DMS79 (cell line): ENCODE data around the gene MKRN2OS.
A peak's percentile ranks its signal among the peaks of the same experiment; 100 is the strongest.

Experiments
- DNase-seq: peaks from one replicate; lab custom pipeline; 2025; lab: John Stamatoyannopoulos, UW

Gene MKRN2OS, protein sequence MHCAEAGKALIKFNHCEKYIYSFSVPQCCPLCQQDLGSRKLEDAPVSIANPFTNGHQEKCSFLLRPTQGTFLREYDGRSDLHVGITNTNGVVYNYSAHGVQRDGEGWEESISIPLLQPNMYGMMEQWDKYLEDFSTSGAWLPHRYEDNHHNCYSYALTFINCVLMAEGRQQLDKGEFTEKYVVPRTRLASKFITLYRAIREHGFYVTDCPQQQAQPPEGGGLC

DNA sequence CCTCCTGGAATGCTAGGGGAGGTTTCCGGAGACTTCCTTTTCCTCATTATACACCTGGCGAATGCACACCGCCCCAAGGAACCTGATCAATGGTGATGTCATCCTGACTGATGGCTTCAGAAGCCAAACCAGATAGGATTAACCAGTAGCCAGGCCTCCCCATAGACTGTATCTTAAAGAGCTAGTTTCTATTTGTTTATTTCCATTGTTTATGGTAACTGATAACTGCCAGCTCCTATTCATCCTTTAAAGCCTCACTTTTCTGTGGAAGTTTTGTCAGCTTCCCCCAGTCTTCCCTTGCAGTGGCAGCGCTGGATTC lies at the start of gene MKRN2OS:
MKRN2OS (minus strand) TSS at position 27 of the 319 bp plus-strand sequence. CDS start 35 bp downstream, outside the sequence.
- no peak for DNase-seq

DNA sequence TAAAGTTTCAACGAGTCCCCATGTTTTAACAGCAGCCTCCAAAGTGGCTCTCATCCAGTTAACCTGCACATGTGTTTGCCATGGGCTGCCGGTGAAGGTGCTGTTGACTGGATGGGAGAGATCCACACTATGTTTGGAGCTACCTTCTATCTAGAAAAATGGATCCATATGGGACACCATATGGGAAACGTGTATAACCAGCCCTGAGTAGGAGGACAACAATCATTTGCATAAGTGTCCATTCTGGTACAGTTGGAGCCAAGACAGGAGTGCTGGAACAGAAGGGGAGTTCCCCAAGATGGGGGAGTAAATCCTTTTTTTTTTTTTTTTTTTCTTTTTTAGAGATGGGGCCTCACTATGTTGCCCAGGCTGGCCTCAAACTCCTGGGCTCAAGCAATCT lies 48.2 kb upstream of the MKRN2OS start:
- no peak for DNase-seq

- no peak for DNase-seq
These were observed 46.9 kb upstream of the MKRN2OS start for GRCh38 chr3:12591997-12592715.

DNA sequence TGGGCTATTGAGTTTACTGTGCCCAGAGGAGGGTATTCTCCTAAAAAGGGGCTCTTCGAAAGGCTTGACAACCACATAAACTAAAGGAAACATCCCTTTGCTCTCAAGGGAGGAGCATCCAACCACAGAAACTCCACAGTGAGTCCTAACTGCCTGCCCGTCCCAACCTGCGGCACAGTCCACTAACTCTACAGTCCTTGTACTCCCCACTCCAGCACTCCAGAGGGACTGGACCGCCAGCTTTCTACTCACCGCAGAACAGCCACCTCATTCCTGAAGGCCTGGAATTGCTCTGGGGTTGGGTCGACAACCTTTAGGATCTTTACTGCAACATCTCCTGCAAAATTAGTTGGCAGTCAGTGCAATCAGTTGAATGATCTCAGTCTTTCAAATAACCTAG lies 46.2 kb upstream of the MKRN2OS start:
- DNase-seq, result no peak

- DNase-seq, result no peak
These were observed 44.8 kb upstream of the MKRN2OS start for GRCh38 chr3:12590096-12590495.

GRCh38 chr3:12588039-12589009 lies 43.0 kb upstream of the MKRN2OS start:
- peak; percentile 40 for DNase-seq

- no peak for DNase-seq
These were observed 41.1 kb upstream of the MKRN2OS start for GRCh38 chr3:12586403-12586802.

- no peak for DNase-seq
These were observed 40.7 kb upstream of the MKRN2OS start for GRCh38 chr3:12585970-12586369.

DNA sequence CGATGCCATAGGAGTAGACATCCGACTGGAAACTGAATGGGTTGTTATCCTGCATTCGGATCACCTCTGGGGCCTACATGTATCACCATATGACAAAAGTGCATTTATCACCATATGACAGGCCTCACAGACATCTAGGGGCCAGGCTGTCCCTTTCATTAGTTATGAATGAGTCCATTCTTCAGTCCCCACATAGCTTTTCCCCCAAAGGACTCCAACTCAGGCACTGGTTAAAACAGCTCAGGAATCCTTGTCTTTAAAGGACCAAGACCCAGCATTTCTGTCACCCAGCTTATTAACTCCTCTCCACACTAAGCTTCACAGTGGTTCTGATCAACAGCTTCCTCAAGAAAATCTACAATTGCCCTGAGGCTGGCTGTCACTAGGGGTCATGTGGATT lies 39.9 kb upstream of the MKRN2OS start:
- no peak for DNase-seq

DNA sequence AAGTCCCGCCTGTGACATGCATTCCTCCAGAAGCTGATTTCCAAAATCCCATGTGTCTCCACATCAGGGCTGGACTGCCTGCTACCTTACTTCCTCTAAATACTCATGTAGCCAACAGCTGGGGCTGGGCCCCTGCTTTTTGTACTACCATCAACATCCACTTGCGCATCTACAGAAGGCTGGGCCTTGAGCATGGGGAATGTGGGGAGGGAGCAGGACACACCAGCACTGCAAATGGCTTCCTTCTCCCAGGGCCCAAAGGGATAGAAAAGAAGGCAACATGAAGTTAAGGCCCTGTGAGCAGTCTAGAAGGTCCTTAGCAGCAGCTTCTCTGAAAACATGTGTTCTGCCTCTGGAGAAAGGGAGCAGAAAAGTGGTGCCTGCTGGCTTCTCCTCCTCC lies 38.8 kb upstream of the MKRN2OS start:
- DNase-seq, result no peak

- DNase-seq, result no peak
These were observed 38.0 kb upstream of the MKRN2OS start for GRCh38 chr3:12583280-12583679.

DNA sequence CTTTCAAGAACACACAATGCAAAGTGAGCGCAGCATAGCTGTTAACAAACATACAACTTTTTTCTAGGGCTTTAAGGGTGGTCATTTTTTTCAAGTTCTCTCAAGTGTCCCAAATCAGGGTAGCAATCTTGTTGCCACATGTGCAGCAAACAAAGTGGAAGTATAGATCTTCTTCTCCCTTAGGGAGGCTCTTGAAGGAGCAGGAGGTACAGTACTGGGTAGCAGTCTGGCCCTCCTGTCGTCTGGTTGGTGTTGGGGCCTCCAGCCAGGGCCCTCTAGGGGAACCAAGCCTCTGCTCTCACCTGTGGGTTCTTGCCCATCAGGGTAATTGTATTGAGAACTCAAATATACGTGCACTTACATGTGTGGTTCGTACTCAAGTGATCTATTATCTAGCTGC lies 37.4 kb upstream of the MKRN2OS start:
- no peak for DNase-seq

DNA sequence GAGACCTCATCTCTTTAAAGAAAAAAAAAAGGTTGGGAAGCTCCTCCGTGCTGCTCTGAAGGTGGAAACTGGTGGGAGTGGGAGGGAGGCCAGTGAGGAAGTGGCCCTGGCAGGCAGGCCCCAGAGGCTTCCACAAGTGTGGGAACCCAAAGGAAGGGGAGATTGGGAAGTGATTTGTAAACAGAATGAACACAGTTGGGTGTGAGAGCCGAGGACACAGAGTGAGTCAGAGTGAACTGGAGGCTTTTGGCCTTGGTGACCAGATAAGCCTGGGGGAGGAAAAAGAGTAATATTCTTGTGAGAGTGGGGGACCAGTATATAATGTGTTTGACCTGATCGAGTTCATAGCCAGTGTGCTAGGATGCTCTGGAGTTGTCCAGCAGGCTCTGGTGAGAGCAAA lies 34.6 kb upstream of the MKRN2OS start:
- DNase-seq, result no peak

DNA sequence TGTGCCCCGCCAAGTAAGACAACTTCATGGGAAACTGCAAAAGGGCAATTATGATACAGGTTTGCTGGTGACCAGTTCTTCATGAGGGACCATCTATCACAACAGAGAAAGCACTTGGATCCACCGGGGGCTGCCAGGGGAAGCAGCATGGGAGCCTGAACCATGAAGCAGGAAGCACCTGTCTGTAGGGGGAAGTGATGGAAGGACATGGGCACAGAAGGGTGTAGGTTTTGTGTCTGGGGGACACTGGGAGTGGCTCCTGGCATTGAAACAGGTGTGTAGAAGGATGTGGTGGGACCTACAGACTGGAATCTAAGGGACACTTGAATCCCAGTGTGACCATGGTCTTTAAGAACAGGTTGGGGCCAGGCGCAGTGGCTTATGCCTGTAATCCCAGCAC lies 34.2 kb upstream of the MKRN2OS start:
- no peak for DNase-seq

DNA sequence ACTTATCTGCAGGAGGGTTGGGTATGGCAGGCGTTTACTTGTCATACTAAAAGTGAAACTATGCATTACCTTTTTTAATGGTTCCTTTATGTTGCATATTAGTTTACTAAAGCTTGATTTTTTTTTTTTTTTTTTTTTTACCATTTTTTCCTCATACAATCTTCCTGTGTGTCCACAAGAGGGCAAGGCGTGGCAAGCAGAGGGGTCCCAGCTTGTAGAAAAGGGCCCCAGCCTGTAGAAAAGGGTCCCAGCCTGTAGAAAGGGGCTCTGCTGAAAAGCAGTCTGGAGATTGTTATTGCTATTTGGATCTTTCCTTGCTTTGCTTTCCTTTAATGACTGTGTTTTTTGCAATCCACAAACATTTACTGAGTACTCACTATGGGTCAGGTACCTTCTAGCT lies 33.4 kb upstream of the MKRN2OS start:
- no peak for DNase-seq

DNA sequence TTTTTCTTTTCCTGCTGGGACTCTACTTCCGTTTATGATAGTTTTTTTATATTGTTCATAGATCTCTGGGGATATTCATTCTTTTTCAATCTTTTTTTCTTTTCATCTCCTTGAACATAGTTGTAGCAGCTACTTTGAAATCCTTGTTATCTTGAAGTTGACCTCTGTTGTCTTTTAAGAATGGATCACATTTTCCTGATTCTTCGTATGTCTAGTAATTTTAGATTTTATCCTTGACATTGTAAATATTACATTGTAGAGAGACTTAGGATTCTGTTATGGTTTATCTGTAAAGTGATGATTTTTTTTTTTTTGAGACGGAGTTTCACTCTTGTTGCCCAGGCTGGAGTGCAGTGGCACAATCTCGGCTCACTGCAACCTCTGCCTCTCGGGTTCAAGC lies 32.1 kb upstream of the MKRN2OS start:
- DNase-seq, result no peak

DNA sequence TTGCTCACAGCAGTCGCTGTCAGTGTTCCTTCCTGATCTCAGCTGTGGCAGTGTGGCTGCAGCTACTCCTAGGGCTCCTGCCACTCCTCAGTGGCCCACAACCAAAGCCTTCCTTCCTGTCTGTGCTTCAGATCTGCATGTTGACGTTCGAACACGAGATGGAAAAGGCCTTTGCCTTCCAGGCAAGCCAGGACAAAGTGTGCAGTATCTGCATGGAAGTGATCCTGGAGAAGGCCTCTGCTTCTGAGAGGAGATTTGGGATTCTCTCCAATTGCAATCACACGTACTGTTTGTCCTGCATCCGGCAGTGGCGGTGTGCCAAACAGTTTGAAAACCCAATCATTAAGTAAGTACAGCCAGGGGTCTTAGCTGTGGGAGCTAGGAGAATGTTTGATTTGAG lies 29.4 kb upstream of the MKRN2OS start:
- DNase-seq, result no peak

GRCh38 chr3:12574131-12574530 lies 28.8 kb upstream of the MKRN2OS start:
- no peak for DNase-seq

- DNase-seq, result no peak
These were observed 26.7 kb upstream of the MKRN2OS start for GRCh38 chr3:12571986-12572385.

- DNase-seq, result no peak
These were observed 24.5 kb upstream of the MKRN2OS start for GRCh38 chr3:12569836-12570235.

DNA sequence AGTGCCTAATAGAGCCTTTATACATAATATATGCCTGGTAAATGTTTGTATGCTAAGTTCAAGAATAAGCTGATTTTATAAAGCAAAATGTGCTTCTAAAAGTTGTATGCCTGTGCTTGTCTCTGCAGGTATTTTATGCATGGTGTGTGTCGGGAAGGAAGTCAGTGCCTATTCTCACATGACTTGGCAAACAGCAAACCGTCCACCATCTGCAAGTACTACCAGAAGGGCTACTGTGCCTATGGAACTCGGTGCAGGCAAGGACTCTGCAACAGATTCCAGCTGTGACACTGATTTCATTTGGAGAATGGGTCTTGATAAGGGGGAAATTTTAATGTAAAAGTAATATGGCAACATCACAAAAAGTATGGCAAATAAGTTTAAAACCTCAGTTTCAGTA lies 23.4 kb upstream of the MKRN2OS start:
- DNase-seq, result no peak

DNA sequence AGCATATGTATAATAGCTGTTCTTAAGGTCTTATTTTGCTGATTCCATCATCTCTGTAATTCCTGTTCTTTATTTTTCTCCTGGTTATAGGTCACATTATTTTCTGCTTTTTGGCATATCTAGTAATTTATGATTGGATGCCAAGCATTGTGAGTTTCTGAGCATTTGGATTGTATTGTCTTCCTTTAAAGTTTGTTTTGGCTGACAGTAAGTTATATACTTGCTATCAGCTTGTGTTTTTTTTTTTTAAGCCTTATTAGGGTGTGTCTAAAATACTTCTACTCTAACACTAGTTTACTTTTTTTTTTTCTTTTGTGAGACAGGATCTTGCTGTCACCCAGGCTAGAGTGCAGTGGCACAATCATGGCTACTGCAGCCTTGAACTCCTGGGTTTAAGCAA lies 21.7 kb upstream of the MKRN2OS start:
- no peak for DNase-seq

- no peak for DNase-seq
These were observed 17.2 kb upstream of the MKRN2OS start for GRCh38 chr3:12562451-12562850.
